ENCODE measurements around the gene NOS2.
"Not testable (repeated sequence)": the region's sequence is repeated elsewhere in the genome, so short reads cannot be mapped to it uniquely, and the experiment has no call there.

NOS2 gene

DNA sequence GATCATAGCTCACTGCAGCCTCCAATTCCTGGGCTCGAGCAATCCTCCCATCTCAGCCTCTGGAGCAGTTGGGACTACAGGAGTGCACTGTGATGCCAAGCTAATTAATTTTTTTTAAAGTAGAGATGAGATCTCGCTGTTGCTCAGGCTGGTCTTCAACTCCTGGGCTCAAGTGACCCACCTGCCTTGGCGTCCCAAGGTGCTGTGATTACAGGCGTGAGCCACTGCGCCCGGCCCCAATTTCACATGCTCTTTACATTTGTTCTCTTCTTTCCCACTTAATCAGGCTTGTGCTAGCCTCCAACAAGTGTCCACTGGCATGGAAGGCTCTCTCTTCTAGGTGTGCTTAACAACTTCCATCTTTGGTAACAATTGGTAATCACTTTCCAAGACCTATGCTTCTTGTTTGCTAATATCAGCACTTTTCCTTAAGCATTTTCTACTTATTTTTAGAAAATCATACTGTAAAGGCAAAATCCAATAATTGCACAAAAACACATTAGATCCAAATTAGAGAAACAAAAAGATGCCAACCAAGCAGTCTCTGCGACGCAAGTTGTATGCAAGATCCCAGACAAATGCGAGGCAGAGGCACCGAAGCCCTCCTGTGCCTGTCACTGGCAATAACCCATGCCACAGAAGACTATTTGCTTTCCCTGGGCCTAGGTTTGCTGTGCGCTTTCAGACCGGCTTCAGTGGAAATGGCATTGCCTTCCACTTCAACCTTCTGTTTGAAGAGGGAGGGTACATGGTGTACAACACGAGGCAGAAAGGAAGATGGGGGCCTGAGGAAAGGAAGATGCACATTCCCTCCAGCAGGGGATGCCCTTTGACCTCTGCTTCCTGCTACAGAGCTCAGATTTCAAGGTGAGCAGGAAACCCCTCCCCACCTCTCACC lies 52.6 kb downstream of the NOS2 start:
- Mint-ChIP-seq H3K4me1 (peaks cover 2% of the 10 kb centered on the region), H3K9me3 (no peaks in the 10 kb centered on the region), H3K4me3 (no peak overlapping the region), H3K27me3 (no peaks in the 10 kb centered on the region), H3K27ac (no peak overlapping the region), H3K36me3 (ENCODE audit: low read depth) (no peaks in the 10 kb centered on the region)
- ATAC-seq = no peak
- no peak for DNase-seq

DNA sequence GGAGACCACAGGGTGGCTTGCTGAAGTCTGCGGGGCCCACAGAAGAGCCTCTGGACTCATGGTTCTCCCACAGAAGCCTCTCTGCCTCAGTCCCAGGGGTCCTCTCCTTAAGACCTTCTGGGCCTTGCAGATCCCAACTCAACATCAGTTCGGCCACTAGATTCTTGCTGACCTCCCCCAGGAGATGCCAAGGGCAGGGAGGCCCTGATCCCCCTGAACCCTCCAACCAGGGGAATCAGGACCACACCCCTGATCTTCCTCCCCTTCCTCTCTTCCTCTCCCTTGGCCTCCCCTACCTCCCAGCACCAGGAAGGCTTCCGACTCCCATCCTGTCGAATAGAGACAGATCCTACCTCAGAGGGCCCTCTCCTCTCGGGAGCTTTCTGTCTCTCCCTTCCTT lies 53.4 kb downstream of the NOS2 start:
- Mint-ChIP-seq H3K27ac (no peak overlapping the region), H3K4me3 (no peak overlapping the region), H3K36me3 (ENCODE audit: low read depth) (no peaks in the 10 kb centered on the region), H3K27me3 (no peaks in the 10 kb centered on the region), H3K9me3 (no peaks in the 10 kb centered on the region), H3K4me1 (peaks cover 2% of the 10 kb centered on the region)
- DNase-seq (no peak), ATAC-seq (no peak)

DNA sequence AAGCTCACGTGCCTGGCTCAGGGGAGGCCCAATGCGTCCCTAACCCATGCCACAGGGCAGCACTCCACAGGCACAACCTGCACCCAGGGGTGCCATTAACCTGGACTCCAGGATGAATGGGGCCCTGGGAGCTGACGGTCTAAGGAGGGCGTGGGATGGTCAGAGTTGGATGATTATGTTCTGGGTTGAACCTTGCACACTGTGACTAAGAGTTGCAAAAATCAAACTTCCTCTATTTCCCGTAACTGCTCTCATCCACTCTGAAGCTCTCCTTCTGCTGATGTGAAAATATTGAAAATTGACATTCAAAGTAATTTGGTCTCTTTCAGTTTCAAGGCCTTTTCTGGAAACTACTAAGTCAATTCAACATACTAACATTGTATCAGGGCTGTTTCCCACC lies 54.0 kb downstream of the NOS2 start:
- not testable (repeated sequence) for H3K4me1 Mint-ChIP-seq; H3K27ac Mint-ChIP-seq; DNase-seq; H3K4me3 Mint-ChIP-seq; H3K9me3 Mint-ChIP-seq; H3K27me3 Mint-ChIP-seq; ATAC-seq; H3K36me3 Mint-ChIP-seq (ENCODE audit: low read depth)

DNA sequence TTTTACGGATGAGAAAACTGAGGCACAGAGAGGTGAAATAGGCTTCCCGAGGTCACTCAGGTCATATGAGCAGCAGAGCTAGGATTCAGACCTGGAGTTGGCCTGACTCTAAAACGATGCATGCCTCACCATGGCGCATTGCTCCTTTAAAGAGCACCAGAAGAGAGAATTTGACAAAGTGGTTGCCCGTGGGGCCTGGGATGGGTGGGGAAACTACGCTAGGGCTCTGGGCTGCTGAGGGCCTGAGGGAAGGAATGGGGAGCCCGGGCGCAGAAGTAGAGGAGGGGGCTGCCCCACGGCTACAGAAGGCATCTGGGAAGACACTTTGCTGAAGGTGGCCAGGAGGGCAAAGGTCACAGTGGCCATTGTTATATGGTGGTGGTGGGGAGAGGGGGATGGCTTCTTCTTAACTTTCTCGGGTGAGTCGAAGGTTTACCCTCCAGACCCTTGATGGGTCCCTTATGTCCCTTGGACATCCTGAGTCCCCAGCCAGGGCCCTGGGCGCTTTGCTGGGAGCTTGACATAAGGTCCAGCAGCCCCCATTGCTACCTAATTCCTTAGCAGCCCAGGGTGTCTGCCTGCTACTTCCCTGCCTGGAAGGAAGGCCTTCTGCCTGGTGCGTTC lies 55.0 kb downstream of the NOS2 start:
- not testable (repeated sequence) for H3K4me1 Mint-ChIP-seq; H3K9me3 Mint-ChIP-seq; ATAC-seq; H3K27ac Mint-ChIP-seq; H3K27me3 Mint-ChIP-seq; H3K4me3 Mint-ChIP-seq; DNase-seq; H3K36me3 Mint-ChIP-seq (ENCODE audit: low read depth)

DNA sequence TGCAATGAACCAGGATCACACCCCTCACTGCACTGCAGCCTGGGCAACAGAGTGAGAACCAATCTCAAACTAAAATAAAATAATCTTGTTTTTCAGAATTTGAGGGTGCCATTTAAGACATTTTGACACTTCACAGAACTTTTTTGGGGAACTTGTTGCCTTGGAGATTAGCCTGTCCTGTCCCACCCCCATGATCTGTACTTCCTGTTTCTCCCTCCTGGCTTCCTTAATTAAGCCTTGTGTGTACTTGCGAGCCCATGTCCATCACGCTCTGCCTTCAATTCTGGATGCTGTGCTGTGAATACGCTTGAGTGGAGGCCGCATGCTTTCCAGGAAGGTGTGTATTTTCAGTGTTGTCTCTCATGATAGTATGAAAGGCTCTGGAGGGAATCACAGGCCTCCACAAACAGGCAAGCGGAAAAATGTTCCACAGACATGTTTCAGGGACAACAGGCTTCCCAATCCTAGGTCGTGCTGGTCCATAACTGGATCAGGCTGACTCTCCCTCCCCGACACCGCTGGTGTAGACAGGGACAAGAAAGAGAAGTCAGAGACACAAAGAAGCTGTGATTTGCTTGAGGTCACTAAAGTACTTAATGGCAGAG lies 56.9 kb downstream of the NOS2 start:
- Mint-ChIP-seq H3K27ac (no peak overlapping the region), H3K27me3 (no peaks in the 10 kb centered on the region), H3K4me3 (no peak overlapping the region), H3K9me3 (no peaks in the 10 kb centered on the region), H3K36me3 (ENCODE audit: low read depth) (no peaks in the 10 kb centered on the region), H3K4me1 (peaks cover 2% of the 10 kb centered on the region)
- ATAC-seq = no peak
- no peak for DNase-seq

DNA sequence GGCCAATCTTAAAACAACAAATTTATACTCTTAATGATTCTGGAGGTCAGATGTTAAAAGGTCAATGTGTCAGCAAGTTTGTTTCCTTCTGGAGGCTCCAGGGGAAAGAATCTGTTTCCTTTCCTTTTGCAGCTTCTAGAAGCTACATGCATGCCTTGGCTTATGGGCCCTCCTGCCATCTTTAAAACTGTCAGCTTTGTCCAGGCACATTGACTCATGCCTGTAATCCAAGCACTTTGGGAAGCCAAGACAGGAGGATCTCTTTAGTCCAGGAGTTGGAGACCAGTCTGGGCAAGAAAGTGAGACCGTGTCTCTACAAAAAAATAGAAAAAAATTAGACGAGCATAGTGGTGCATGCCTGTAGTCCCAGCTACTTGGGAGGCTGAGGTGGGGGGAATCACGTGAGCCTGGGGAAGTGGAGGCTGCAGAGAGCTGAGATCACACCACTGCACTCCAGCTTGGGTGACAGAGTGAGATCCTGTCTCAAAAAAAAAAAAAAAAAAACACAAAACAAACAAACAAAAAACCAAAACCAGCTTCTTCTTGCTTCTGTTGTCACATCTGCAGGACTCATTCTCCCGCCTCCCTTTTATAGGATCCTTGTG lies 58.3 kb downstream of the NOS2 start:
- ATAC-seq = no peak
- Mint-ChIP-seq H3K27ac (no peak overlapping the region), H3K9me3 (no peaks in the 10 kb centered on the region)

DNA sequence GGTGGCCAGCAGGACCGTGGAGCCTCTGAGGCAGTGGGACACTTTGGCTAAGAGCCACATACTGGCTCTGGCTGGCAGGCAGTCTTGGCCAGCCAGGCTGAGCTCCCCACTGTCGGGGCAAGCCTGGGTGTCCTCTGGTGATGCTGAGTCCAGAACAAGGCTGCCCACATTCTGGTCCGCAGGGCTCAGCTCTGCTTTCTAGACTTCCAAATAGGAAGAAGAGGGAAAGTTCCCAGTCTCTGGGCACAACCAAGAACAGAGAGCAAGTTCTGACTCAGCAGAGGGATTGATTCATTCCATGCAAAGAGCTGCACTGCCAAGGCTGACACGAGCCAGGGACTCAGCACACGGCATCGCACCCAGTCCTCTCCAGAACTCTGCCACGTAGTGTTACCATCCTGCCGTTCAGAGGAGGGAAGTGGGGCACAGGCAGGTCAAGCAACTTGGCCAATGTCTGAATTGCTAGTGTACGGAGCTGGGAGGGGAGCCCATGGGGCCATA lies 58.9 kb downstream of the NOS2 start:
- Mint-ChIP-seq H3K27ac (no peak overlapping the region), H3K4me3 (no peak overlapping the region), H3K27me3 (no peaks in the 10 kb centered on the region), H3K4me1 (peaks cover 2% of the 10 kb centered on the region), H3K9me3 (no peaks in the 10 kb centered on the region), H3K36me3 (ENCODE audit: low read depth) (no peaks in the 10 kb centered on the region)
- DNase-seq (no peak), ATAC-seq (no peak)

More for the DNA sequence above, 58.3 kb downstream of the NOS2 start:
- peaks cover 2% of the 10 kb centered on the region for H3K4me1 Mint-ChIP-seq
- no peaks in the 10 kb centered on the region for H3K36me3 Mint-ChIP-seq (ENCODE audit: low read depth)
- no peaks in the 10 kb centered on the region for H3K27me3 Mint-ChIP-seq
- H3K4me3 Mint-ChIP-seq = no peak overlapping the region
- no peak for DNase-seq

DNA sequence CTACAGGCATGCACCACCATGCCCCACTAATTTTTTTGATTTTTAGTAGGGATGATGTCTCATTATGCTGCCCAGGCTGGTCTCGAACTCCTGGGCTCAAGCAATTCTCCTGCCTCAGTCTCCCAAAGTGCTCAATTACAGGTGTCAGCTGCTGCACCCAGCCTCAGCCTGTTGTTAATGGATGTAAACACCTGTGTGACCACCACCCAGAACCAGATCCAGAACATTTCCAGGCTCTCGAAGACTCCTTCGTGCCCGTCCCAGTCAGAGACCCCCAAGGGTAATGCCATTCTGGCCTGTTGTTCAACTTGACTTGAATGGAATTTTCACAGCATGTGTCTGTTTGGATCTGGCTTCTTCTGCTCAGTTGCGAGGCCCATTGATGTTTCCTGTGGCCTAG lies 59.8 kb downstream of the NOS2 start:
- H3K9me3 Mint-ChIP-seq; H3K27ac Mint-ChIP-seq; H3K4me1 Mint-ChIP-seq; H3K27me3 Mint-ChIP-seq; ATAC-seq; H3K4me3 Mint-ChIP-seq; H3K36me3 Mint-ChIP-seq (ENCODE audit: low read depth); DNase-seq: not testable (repeated sequence)

DNA sequence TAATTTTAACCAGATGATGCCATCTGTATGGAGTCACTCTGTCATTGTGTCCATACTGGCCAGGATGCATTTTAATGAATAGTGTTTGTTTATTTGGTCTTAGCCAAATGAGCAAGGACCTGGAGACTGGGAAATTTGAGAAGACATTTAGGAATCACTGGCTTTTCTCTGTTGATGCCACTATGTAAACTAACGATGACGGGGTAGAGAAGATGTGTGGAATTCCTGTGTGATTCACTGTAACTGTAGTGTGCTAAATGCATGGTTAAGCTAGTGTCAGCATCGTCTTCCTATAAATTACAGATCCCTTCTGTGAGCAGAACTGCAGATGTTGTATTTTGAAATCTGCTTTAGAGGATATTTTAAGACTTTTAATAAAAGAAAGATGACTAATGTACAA lies 66.6 kb downstream of the NOS2 start:
- no peak overlapping the region for H3K27ac Mint-ChIP-seq

DNA sequence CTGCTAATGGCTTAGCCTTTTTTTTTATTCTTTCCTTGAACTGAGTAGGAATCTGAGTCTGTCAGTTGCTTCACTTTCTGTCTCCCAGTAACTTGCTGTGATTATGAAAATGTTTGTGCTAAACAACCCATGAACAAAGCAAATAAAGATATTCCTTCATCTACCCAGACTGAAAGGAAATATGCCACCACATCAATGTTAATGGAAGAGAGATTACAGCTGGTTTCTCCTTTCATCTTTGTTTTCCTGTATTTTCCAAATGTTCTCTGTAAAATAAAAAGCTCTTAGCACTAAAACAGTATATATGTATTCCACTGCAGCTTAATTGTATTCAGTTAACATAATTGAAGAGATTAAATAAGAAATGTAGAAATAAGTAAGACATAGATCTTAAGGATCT lies 67.6 kb downstream of the NOS2 start:
- H3K4me1 Mint-ChIP-seq; H3K27ac Mint-ChIP-seq; H3K4me3 Mint-ChIP-seq; ATAC-seq; H3K9me3 Mint-ChIP-seq; H3K36me3 Mint-ChIP-seq (ENCODE audit: low read depth); DNase-seq: not testable (repeated sequence)
- H3K27me3 Mint-ChIP-seq = peaks cover 18% of the 10 kb centered on the region

More for the DNA sequence above, 66.6 kb downstream of the NOS2 start:
- Mint-ChIP-seq H3K4me3 (no peak overlapping the region), H3K4me1 (no peaks in the 10 kb centered on the region), H3K9me3 (no peaks in the 10 kb centered on the region), H3K27me3 (peaks cover 18% of the 10 kb centered on the region), H3K36me3 (ENCODE audit: low read depth) (no peaks in the 10 kb centered on the region)
- ATAC-seq = no peak
- DNase-seq = no peak

DNA sequence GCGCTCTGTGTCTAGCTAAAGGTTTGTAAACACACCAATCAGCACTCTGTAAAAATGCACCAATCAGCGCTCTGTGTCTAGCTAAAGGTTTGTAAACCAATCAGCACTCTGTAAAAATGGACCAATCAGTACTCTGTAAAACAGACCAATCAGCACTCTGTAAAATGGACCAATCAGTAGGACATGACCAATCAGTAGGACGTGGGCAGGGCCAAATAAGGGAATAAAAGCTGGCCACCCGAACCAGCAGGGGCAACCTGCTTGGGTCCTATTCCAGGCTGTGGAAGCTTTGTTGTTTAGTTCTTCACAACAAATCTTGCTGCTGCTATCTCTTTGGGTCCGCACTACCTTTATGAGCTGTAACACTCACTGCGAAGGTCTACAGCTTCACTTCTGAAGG lies 74.3 kb downstream of the NOS2 start:
- H3K9me3 Mint-ChIP-seq; H3K27ac Mint-ChIP-seq; DNase-seq; H3K36me3 Mint-ChIP-seq (ENCODE audit: low read depth); H3K4me3 Mint-ChIP-seq; H3K27me3 Mint-ChIP-seq; H3K4me1 Mint-ChIP-seq; ATAC-seq: not testable (repeated sequence)

DNA sequence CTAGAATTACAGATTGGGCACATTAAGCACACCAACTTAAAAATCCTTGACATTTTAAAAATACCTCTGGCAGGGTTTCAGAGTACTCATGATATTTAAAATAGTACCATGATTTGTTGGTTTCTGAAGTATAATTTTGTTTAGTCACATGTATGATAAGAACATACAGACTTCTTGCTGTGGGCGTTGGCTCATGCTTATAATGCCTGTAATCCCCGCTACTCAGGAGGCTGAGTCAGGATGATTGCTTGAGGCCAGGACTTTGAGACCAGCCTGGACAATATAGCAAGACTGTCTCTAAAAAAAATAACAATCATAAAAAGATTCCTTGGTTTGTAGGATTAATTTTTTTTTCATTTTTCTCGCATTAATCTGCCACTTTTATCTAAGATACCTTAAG lies 78.5 kb downstream of the NOS2 start:
- Mint-ChIP-seq H3K27ac (no peak overlapping the region), H3K27me3 (peaks cover 4% of the 10 kb centered on the region), H3K4me1 (no peaks in the 10 kb centered on the region), H3K9me3 (no peaks in the 10 kb centered on the region), H3K4me3 (no peak overlapping the region), H3K36me3 (ENCODE audit: low read depth) (no peaks in the 10 kb centered on the region)
- no peak for DNase-seq
- no peak for ATAC-seq
